ENCODE measurements around the gene ACTMAP. TPM values are rescaled to one million over a fixed set of nuclear protein-coding genes. Genes with fewer than 3 reads are reported as not detected.

ACTMAP gene
- total and polyA plus RNA-seq, 8 donors: 10.3 to 17.6 (median 14.0) TPM

GRCh38 chr19:40691421-40692211, 58.7 kb downstream of the ACTMAP start:
- Histone ChIP-seq H3K27me3 (no peaks in the 10 kb centered on the region), H3K27ac (peak overlapping the region; percentile 80 to 84), H3K4me3 (peak overlapping the region; percentile 54 to 58), H3K4me1 (peaks cover 5 to 22% of the 10 kb centered on the region in 2 donors), H3K9me3 (no peaks in the 10 kb centered on the region), H3K36me3 (peaks cover 0 to 46% of the 10 kb centered on the region in 2 donors)
- no peak for TF ChIP-seq CTCF (IDR thresholded peaks at IDR 0.05)
- ATAC-seq (no peak), DNase-seq (no peak)
- intact Hi-C loops (cut with DNase I): no loop called here

Other genes starting within 250 kb of the ACTMAP start
- 100 to 1,000 TPM in 1 of 2 donors, 10 to 100 TPM in 1; 73.9 to 122 TPM for gene SHKBP1, start 173.6 kb downstream of the ACTMAP start, total RNA-seq
- 10 to 100 TPM; 33.6 to 48.6 (median 42.0) TPM for gene SHKBP1, start 173.6 kb downstream of the ACTMAP start, polyA plus RNA-seq (ENCODE audit: insufficient read length in 6 of 6)
- gene LTBP4, start 149.1 kb downstream of the ACTMAP start, total RNA-seq: 100 to 1,000 TPM; 151 to 181 TPM
- 100 to 1,000 TPM; 294 to 519 (median 368) TPM for gene LTBP4, start 149.1 kb downstream of the ACTMAP start, polyA plus RNA-seq (ENCODE audit: insufficient read length in 6 of 6)
- gene NUMBL, start 59.8 kb downstream of the ACTMAP start, total RNA-seq: 10 to 100 TPM; 30.0 to 30.2 TPM
- gene NUMBL, start 59.8 kb downstream of the ACTMAP start, polyA plus RNA-seq (ENCODE audit: insufficient read length in 6 of 6): 10 to 100 TPM; 12.8 to 18.1 (median 15.1) TPM
- gene COQ8B, start 33.6 kb downstream of the ACTMAP start, total RNA-seq: 10 to 100 TPM; 39.2 to 48.1 TPM
- 10 to 100 TPM; 29.8 to 35.2 (median 33.0) TPM for gene COQ8B, start 33.6 kb downstream of the ACTMAP start, polyA plus RNA-seq (ENCODE audit: insufficient read length in 6 of 6)
- 10 to 100 TPM; 23.2 to 25.6 TPM for gene ITPKC, start 33.4 kb downstream of the ACTMAP start, total RNA-seq
- gene ITPKC, start 33.4 kb downstream of the ACTMAP start, polyA plus RNA-seq (ENCODE audit: insufficient read length in 6 of 6): 10 to 100 TPM; 10.2 to 14.5 (median 13.3) TPM
- gene SNRPA, start 726 bp upstream of the ACTMAP start, total RNA-seq: 10 to 100 TPM; 46.1 to 79.1 TPM
- gene SNRPA, start 726 bp upstream of the ACTMAP start, polyA plus RNA-seq (ENCODE audit: insufficient read length in 6 of 6): 100 to 1,000 TPM; 102 to 126 (median 115) TPM
- under 1 TPM in 1 of 2 donors, not detected in 1; 0.89 TPM for gene MIA, start 25.0 kb upstream of the ACTMAP start, total RNA-seq
- gene MIA, start 25.0 kb upstream of the ACTMAP start, polyA plus RNA-seq (ENCODE audit: insufficient read length in 6 of 6): 1 to 10 TPM; 1.7 to 6.7 (median 3.7) TPM
- 10 to 100 TPM; 42.6 to 50.4 TPM for gene RAB4B, start 27.8 kb upstream of the ACTMAP start, total RNA-seq
- gene RAB4B, start 27.8 kb upstream of the ACTMAP start, polyA plus RNA-seq (ENCODE audit: insufficient read length in 6 of 6): 10 to 100 TPM; 11.1 to 18.1 (median 12.8) TPM
- gene EGLN2, start 48.7 kb upstream of the ACTMAP start, total RNA-seq: 100 to 1,000 TPM; 139 to 150 TPM
- 10 to 100 TPM; 57.0 to 81.1 (median 74.1) TPM for gene EGLN2, start 48.7 kb upstream of the ACTMAP start, polyA plus RNA-seq (ENCODE audit: insufficient read length in 6 of 6)
- under 1 TPM in 1 of 2 donors, not detected in 1; 0.31 TPM for gene CYP2A6, start 100.0 kb upstream of the ACTMAP start, total RNA-seq
- gene CYP2A6, start 100.0 kb upstream of the ACTMAP start, polyA plus RNA-seq (ENCODE audit: insufficient read length in 6 of 6): 1 to 10 TPM in 2 of 6 donors, under 1 TPM in 4; 0.13 to 1.2 (median 0.62) TPM
- not detected for gene CYP2A7, start 131.8 kb upstream of the ACTMAP start, total RNA-seq
- under 1 TPM; 0.18 to 0.49 (median 0.34) TPM for gene CYP2A7, start 131.8 kb upstream of the ACTMAP start, polyA plus RNA-seq (ENCODE audit: insufficient read length in 6 of 6)
- 1 to 10 TPM in 1 of 2 donors, under 1 TPM in 1; 0.73 to 1.1 TPM for gene CYP2B6, start 240.8 kb upstream of the ACTMAP start, total RNA-seq
- under 1 TPM in 5 of 6 donors, not detected in 1; 0.08 to 0.43 (median 0.21) TPM for gene CYP2B6, start 240.8 kb upstream of the ACTMAP start, polyA plus RNA-seq (ENCODE audit: insufficient read length in 6 of 6)

Measured in left lung (tissue), 10 donors.